GM13977 (cell line): ENCODE measurements around the gene MAP3K1.

Source experiments
- DNase-seq: peaks from one replicate; pipeline ENCODE4 v3.0.0; 2012; ENCODE audit warnings: low spot score
- CTCF ChIP-seq: IDR thresholded peaks from 2 replicates; pipeline ENCODE4 v1.5.1; 2012; ENCODE audit warnings: mild to moderate bottlenecking, control low read depth; ENCODE audit not compliant: insufficient read depth; ENCODE audit errors: extremely low read depth, missing control alignments
- in situ Hi-C: fragments of 300-500 bp; cut with MboI; formaldehyde crosslinking; loops from one replicate; pipeline ENCODE4 v1.12.0; 2022; ENCODE audit warnings: low sequenced_read_pairs, low pct_unique_long_range_greater_than_20kb, mixed read lengths, inconsistent platforms; ENCODE audit not compliant: unreplicated experiment

The MAP3K1 gene

GRCh38 chr5:56814361-56814962, 887 bp upstream of the MAP3K1 start:
- in situ Hi-C loops, result no loop called here
- peak; percentile 17 for DNase-seq
- no peak for TF ChIP-seq CTCF

- in situ Hi-C loops, result no loop called here
Measured at GRCh38 chr5:56815658-56816545, 553 bp downstream of the MAP3K1 start.

GRCh38 chr5:56816546-56817081, 1.3 kb downstream of the MAP3K1 start:
- in situ Hi-C loops, result no loop called here
- TF ChIP-seq CTCF, result no peak
- DNase-seq, result peak; percentile 78

More at GRCh38 chr5:56815658-56816545, 553 bp downstream of the MAP3K1 start:
- DNase-seq, result peak; percentile 79
- TF ChIP-seq CTCF, result no peak

- no peak for TF ChIP-seq CTCF
- in situ Hi-C loops, result no loop called here
- DNase-seq, result peak; percentile 19
Measured at GRCh38 chr5:56817263-56818014, 2.1 kb downstream of the MAP3K1 start.

GRCh38 chr5:56818450-56819037, 3.2 kb downstream of the MAP3K1 start:
- in situ Hi-C loops, result no loop called here
- TF ChIP-seq CTCF, result peak; percentile 32
- DNase-seq, result no peak
